GM23338 (cell line): ENCODE measurements around the gene SLC25A48. TPM values are rescaled to one million over a fixed set of nuclear protein-coding genes. Genes with fewer than 3 reads are reported as not detected.

Experiments
- ATAC-seq: fragments of 200-7000 bp; cut with Tn5 transposase; 3 replicates; pipeline ENCODE4 v1.9.1; 2020
- DNase-seq: peaks from one replicate; pipeline ENCODE4 v3.0.0-alpha.2; 2015; ENCODE audit warnings: low spot score
- H2AFZ ChIP-seq: fragments of 200-600 bp; sonication (generic); 2 replicates; pipeline ENCODE4 v1.8.0; 2016; ENCODE audit warnings: antibody characterized with exemption, mild to moderate bottlenecking, moderate library complexity
- H3F3A ChIP-seq: fragments of 200-600 bp; sonication (generic); replicated peaks from 2 replicates; pipeline ENCODE4 v1.8.0; 2017; ENCODE audit warnings: antibody characterized with exemption, mixed run types, low read depth
- H3K27ac ChIP-seq: fragments of 200-600 bp; sonication (generic); 2 replicates; pipeline ENCODE4 v1.6.1; 2016; ENCODE audit warnings: low read depth
- H3K27me3 ChIP-seq: fragments of 200-600 bp; sonication (generic); 2 replicates; pipeline ENCODE4 v1.8.0; 2016; ENCODE audit warnings: mild to moderate bottlenecking, mixed run types, moderate library complexity; ENCODE audit not compliant: insufficient read depth
- H3K36me3 ChIP-seq: fragments of 200-600 bp; sonication (generic); 2 replicates; pipeline ENCODE4 v1.8.0; 2016; ENCODE audit warnings: mild to moderate bottlenecking; ENCODE audit not compliant: insufficient read depth
- H3K4me1 ChIP-seq: fragments of 200-600 bp; sonication (generic); 2 replicates; pipeline ENCODE4 v1.8.0; 2016; ENCODE audit warnings: mild to moderate bottlenecking, moderate library complexity; ENCODE audit not compliant: insufficient read depth
- H3K4me2 ChIP-seq: fragments of 200-600 bp; sonication (generic); 2 replicates; pipeline ENCODE4 v1.7.1; 2017; ENCODE audit warnings: mixed run types
- H3K4me3 ChIP-seq: fragments of 200-600 bp; sonication (generic); 2 replicates; pipeline ENCODE4 v1.6.1; 2016; ENCODE audit warnings: mixed run types
- H3K79me2 ChIP-seq: fragments of 200-600 bp; sonication (generic); replicated peaks from 2 replicates; pipeline ENCODE4 v1.8.0; 2017; ENCODE audit warnings: mild to moderate bottlenecking; ENCODE audit not compliant: insufficient read depth
- H3K9me2 ChIP-seq: fragments of 200-600 bp; sonication (generic); 2 replicates; pipeline ENCODE4 v1.8.0; 2017; ENCODE audit not compliant: insufficient read depth
- H4K20me1 ChIP-seq: fragments of 200-600 bp; sonication (generic); replicated peaks from 2 replicates; pipeline ENCODE4 v1.8.0; 2017; ENCODE audit warnings: mild to moderate bottlenecking; ENCODE audit not compliant: insufficient read depth
- H3K27ac Mint-ChIP-seq: 2 replicates; pipeline ENCODE4 v1.8.0; 2020; ENCODE audit warnings: inconsistent platforms, mild to moderate bottlenecking, moderate library complexity, mixed read lengths
- H3K27me3 Mint-ChIP-seq: 3 replicates; pipeline ENCODE4 v1.8.0; 2022; ENCODE audit warnings: low read depth, mild to moderate bottlenecking, moderate library complexity, mixed read lengths, inconsistent platforms; ENCODE audit not compliant: insufficient read depth, poor library complexity
- H3K36me3 Mint-ChIP-seq: 3 replicates; pipeline ENCODE4 v1.8.0; 2021; ENCODE audit warnings: low read depth, mild to moderate bottlenecking, inconsistent platforms, moderate library complexity, mixed read lengths
- H3K4me1 Mint-ChIP-seq: 3 replicates; pipeline ENCODE4 v1.8.0; 2020; ENCODE audit warnings: mild to moderate bottlenecking, inconsistent platforms, mixed read lengths
- H3K4me3 Mint-ChIP-seq: 3 replicates; pipeline ENCODE4 v1.8.0; 2021; ENCODE audit warnings: moderate library complexity, mild to moderate bottlenecking, inconsistent platforms, mixed read lengths
- H3K9me3 Mint-ChIP-seq: 3 replicates; pipeline ENCODE4 v1.8.0; 2020; ENCODE audit warnings: moderate library complexity, mild to moderate bottlenecking, inconsistent platforms, mixed read lengths
- CREB1 ChIP-seq: fragments of 250-450 bp; sonication (Bioruptor Pico); IDR thresholded peaks from 2 replicates; pipeline ENCODE4 v1.5.0; 2020; ENCODE audit warnings: low read depth, mild to moderate bottlenecking, moderate library complexity
- CTCF ChIP-seq, 2 experiments: fragments of 200-600 bp in 1 of 2; sonication (generic) in 1 of 2; conservative IDR thresholded peaks; 2 replicates each; pipeline versions ENCODE4 v1.5.1 to v1.6.1; 2016 to 2017; ENCODE audit warnings: antibody characterized with exemption in 2 of 2, low read depth in 2 of 2, mild to moderate bottlenecking in 2 of 2, moderate library complexity in 1 of 2
- ETS1 ChIP-seq: IDR thresholded peaks from 2 replicates; pipeline ENCODE4 v1.6.1; 2016; ENCODE audit warnings: antibody characterized with exemption
- EZH2 ChIP-seq: fragments of 200-600 bp; sonication (generic); IDR thresholded peaks from one replicate; pipeline ENCODE4 v1.8.0; 2017; ENCODE audit warnings: antibody characterized with exemption, mild to moderate bottlenecking, low read depth; ENCODE audit not compliant: unreplicated experiment
- EZH2phosphoT487 ChIP-seq: fragments of 200-600 bp; sonication (generic); IDR thresholded peaks from one replicate; pipeline ENCODE4 v1.8.1; 2018; ENCODE audit warnings: antibody characterized with exemption; ENCODE audit not compliant: unreplicated experiment
- JUNB ChIP-seq: IDR thresholded peaks from one replicate; pipeline ENCODE4 v1.6.1; 2016; ENCODE audit warnings: antibody characterized with exemption; ENCODE audit not compliant: unreplicated experiment
- POLR2AphosphoS5 ChIP-seq: IDR thresholded peaks from 2 replicates; pipeline ENCODE4 v1.6.1; 2016; ENCODE audit warnings: antibody characterized with exemption, low read depth
- REST ChIP-seq: IDR thresholded peaks from one replicate; pipeline ENCODE4 v1.6.1; 2018; ENCODE audit warnings: antibody characterized with exemption; ENCODE audit not compliant: unreplicated experiment
- STAT1 ChIP-seq: IDR thresholded peaks from one replicate; pipeline ENCODE4 v1.6.1; 2016; ENCODE audit warnings: antibody characterized with exemption; ENCODE audit not compliant: unreplicated experiment
- ZNF462 ChIP-seq: fragments of 250-450 bp; sonication (Bioruptor Pico); IDR thresholded peaks from 2 replicates; pipeline ENCODE4 v1.5.0; 2020; ENCODE audit warnings: mild to moderate bottlenecking, moderate library complexity
- polyA plus RNA-seq: library from polyadenylated mRNA; unstranded; fragments of >200 nt; fragmentation: Nextera tagmentation; extraction: Ambion mirVana; gene quantifications from 2 replicates; pipeline ENCODE4 v1.2.1, GENCODE V29; 2016
- total RNA-seq: library from RNA; depleted of rRNA; stranded (reverse); fragments of >200 nt; shearing (Covaris generic); gene quantifications from 2 replicates; pipeline ENCODE4 v1.2.3, GENCODE V29; 2014

The SLC25A48 gene
- total and polyA plus RNA-seq, 2 experiments from 2014 or later: 1.1 to 1.5 TPM

GRCh38 chr5:135878156-135878620, 43.7 kb downstream of the SLC25A48 start (continued):
- TF ChIP-seq ZNF462: no peak

- ATAC-seq: no peak
- 0 out of 2 replicates have a peak, but pooled peaks cover 5% of the 10 kb centered on the region for H3K4me1 ChIP-seq
- H3K4me3 Mint-ChIP-seq: no peak overlapping the region
- TF ChIP-seq ETS1 (no peak), EZH2phosphoT487 (no peak), CTCF (conservative IDR thresholded peaks at IDR 0.05; ENCODE audit: low read depth in 2 of 2) (no peak), POLR2AphosphoS5 (no peak), EZH2 (no peak), STAT1 (no peak), REST (no peak), JUNB (no peak), CREB1 (CRISPR knock-in tag) (no peak)
Measured at GRCh38 chr5:135879591-135879990, 45.1 kb downstream of the SLC25A48 start.

More at GRCh38 chr5:135879591-135879990, 45.1 kb downstream of the SLC25A48 start:
- H4K20me1 ChIP-seq: no peaks in the 10 kb centered on the region
- Mint-ChIP-seq H3K36me3 (no peaks in the 10 kb centered on the region), H3K27ac (no peak overlapping the region), H3K4me1 (peaks cover 16% of the 10 kb centered on the region; the same call in 2 of the 3 replicates), H3K27me3 (peaks cover 7% of the 10 kb centered on the region), H3K9me3 (no peaks in the 10 kb centered on the region; the same call in 2 of the 3 replicates)
- H3K79me2 ChIP-seq: no peaks in the 10 kb centered on the region
- H3K36me3 ChIP-seq: no peaks in the 10 kb centered on the region
- no peak overlapping the region for H3K4me2 ChIP-seq
- H2AFZ ChIP-seq: no peak overlapping the region
- DNase-seq: no peak
- H3K27me3 ChIP-seq: no peaks in the 10 kb centered on the region
- no peak overlapping the region for H3K27ac ChIP-seq
- no peaks in the 10 kb centered on the region for H3K9me2 ChIP-seq
- H3F3A ChIP-seq: no peaks in the 10 kb centered on the region
- H3K4me3 ChIP-seq: no peak overlapping the region
